Neural crest cell (in vitro differentiated cells): ENCODE results near the gene APCDD1L. TPM values are rescaled to one million over a fixed set of nuclear protein-coding genes. Genes with fewer than 3 reads are reported as not detected.

Experiments used
- DNase-seq: peaks from one replicate; pipeline ENCODE4 v3.0.0; 2021; ENCODE audit warnings: low read depth, mixed read lengths, low spot score
- H3K27ac Mint-ChIP-seq: one replicate; pipeline ENCODE4 v1.8.0; 2021; ENCODE audit warnings: mild to moderate bottlenecking, mixed read lengths; ENCODE audit not compliant: unreplicated experiment
- H3K27me3 Mint-ChIP-seq: 2 replicates; pipeline ENCODE4 v1.8.0; 2021; ENCODE audit warnings: low read depth, mild to moderate bottlenecking, mixed read lengths
- H3K36me3 Mint-ChIP-seq: 2 replicates; pipeline ENCODE4 v1.8.0; 2021; ENCODE audit warnings: low read depth, mild to moderate bottlenecking, mixed read lengths
- H3K4me1 Mint-ChIP-seq: 2 replicates; pipeline ENCODE4 v1.8.0; 2021; ENCODE audit warnings: mixed read lengths
- H3K4me3 Mint-ChIP-seq: one replicate; pipeline ENCODE4 v1.8.0; 2021; ENCODE audit warnings: mild to moderate bottlenecking, mixed read lengths
- H3K9me3 Mint-ChIP-seq: 2 replicates; pipeline ENCODE4 v1.8.0; 2021; ENCODE audit warnings: mixed read lengths
- total RNA-seq: library from RNA; stranded (reverse); gene quantifications from 2 replicates; pipeline ENCODE4 v1.2.1, GENCODE V29; 2021
- TF ChIP-seq, protein P1 (sequence below): fragments of 200-600 bp; sonication (generic); conservative IDR thresholded peaks from 2 replicates; pipeline ENCODE4 v1.5.0; 2021; ENCODE audit warnings: antibody characterized with exemption, mild to moderate bottlenecking

APCDD1L gene
- total RNA-seq, 1 donor from 2014 or later = not detected

DNA sequence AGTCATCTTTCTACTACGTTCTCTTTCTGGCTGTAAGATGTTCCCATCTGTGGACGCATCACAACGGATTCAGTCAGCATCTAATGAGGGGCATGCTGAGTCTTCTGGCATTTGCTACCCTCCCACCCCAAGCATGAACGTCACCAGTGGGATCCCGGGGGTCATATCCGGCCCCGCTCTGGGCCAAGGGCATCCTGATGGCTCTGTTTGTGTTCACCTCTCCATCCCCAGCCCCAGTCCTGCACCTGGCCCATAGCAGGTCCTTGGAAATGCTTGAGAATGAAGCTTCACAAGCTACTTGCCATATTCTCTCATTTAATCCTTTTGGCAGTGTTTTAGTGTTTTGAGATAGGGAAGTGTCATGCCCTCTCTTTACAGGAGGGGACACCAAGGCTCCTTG, 14.9 kb downstream of the APCDD1L start:
- DNase-seq = no peak
- H3K27ac Mint-ChIP-seq = no peak overlapping the region
- H3K4me1 Mint-ChIP-seq = peaks cover 30% of the 10 kb centered on the region
- H3K27me3 Mint-ChIP-seq = no peaks in the 10 kb centered on the region
- H3K36me3 Mint-ChIP-seq = peaks cover 5% of the 10 kb centered on the region
- H3K9me3 Mint-ChIP-seq = peaks cover 17% of the 10 kb centered on the region
- TF ChIP-seq, protein P1, sequence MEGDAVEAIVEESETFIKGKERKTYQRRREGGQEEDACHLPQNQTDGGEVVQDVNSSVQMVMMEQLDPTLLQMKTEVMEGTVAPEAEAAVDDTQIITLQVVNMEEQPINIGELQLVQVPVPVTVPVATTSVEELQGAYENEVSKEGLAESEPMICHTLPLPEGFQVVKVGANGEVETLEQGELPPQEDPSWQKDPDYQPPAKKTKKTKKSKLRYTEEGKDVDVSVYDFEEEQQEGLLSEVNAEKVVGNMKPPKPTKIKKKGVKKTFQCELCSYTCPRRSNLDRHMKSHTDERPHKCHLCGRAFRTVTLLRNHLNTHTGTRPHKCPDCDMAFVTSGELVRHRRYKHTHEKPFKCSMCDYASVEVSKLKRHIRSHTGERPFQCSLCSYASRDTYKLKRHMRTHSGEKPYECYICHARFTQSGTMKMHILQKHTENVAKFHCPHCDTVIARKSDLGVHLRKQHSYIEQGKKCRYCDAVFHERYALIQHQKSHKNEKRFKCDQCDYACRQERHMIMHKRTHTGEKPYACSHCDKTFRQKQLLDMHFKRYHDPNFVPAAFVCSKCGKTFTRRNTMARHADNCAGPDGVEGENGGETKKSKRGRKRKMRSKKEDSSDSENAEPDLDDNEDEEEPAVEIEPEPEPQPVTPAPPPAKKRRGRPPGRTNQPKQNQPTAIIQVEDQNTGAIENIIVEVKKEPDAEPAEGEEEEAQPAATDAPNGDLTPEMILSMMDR = no peak
- H3K4me3 Mint-ChIP-seq = no peak overlapping the region

DNA sequence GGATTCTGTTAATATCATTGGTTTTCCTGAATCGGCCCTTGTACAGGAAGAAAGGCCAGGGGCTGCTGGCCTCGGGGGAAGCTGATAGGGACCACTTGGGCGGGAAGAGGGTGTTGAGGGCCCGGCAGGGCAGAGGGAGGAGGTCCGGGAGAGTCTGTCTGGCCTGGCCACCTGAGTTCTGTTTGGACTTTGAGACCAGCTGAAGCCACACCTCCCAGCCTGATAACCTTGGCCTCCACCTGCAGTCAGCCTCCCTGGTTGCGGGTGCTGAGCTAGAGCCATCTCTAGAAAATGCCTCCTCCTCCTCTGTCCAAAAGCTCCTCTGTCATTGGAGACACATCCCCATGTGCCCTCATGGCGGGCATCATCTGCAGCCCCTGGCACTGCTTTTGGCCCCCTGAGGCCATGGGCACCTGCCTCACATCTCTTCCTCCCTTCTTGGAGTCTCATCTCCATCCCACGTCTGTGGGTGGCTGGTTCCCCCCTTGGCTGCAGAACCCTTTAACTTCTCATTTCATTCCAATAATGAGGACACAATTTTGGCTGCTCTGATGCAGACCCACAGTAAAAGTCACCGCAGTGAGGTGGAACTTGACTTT, 16.6 kb downstream of the APCDD1L start:
- Mint-ChIP-seq H3K27ac (no peak overlapping the region), H3K36me3 (peaks cover 2% of the 10 kb centered on the region), H3K4me3 (no peak overlapping the region), H3K4me1 (peaks cover 30% of the 10 kb centered on the region), H3K9me3 (peaks cover 15% of the 10 kb centered on the region), H3K27me3 (no peaks in the 10 kb centered on the region)
- DNase-seq = no peak
- TF ChIP-seq, protein P1 = no peak

DNA sequence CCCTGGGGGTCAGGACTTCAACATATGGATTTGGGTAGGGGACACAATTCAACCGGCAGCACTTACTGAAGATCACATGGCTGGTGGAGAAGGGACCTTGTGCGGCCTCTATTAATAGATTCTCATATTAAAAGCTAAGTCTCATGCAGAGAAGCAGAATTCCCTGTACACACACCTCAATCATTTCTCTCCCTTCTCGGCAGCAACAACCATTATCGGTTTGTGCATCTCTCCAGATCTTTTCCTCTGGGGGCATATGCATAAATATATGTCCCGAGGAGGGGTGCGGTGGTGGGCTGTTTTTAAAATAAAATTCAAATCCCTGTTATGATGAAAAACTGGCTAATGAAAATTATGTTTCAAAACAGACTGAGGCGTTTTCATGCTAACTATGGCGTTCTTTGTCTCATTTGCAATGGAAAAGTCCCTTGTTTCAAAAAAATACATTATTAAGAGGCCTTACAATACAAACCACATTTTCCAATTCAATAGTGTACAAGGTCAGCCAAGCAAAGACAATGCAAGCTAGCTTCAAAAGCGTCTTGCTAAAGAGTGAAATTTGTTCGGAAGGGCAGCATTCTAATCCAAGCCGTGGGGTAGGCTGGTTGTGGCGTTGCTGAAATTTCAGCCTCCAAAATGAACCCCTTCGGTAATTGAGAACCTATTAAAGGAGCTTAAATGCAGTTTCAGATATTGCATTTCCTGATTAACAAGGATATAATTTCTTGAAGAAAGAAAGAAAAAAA, 17.3 kb downstream of the APCDD1L start:
- Mint-ChIP-seq H3K9me3 (peaks cover 12% of the 10 kb centered on the region), H3K4me3 (no peak overlapping the region), H3K27me3 (no peaks in the 10 kb centered on the region), H3K27ac (no peak overlapping the region), H3K36me3 (no peaks in the 10 kb centered on the region), H3K4me1 (peaks cover 30% of the 10 kb centered on the region)
- no peak for DNase-seq
- TF ChIP-seq, protein P1 = no peak

DNA sequence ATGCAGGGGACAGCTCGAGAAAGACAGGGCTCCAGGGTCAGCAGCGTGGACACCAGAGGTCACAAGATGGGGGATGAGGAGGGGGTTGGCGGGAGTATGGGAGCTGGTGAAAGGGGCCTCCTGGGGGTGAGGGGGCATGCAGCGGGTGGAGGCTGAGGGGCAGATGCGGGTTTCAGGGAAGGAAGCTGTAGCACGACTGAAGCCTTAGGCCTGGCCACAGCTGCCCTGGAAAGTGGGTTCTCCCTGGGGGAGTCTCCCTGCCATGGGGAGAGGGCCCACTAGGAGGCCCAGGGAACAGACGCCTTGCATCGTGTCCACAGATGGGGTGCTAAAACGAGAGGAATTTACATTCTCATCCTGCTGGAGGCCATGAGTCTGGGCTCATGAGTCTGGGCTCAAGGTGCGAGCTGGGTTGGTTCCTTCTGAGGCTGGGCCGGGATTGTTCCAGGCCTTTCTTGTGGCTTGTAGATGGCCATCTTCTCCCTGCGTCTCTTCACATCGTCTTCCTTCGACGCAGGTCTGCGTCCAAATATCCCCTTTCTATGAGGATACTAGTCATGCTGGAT, 18.0 kb downstream of the APCDD1L start:
- Mint-ChIP-seq H3K36me3 (no peaks in the 10 kb centered on the region), H3K9me3 (peaks cover 10% of the 10 kb centered on the region), H3K27ac (no peak overlapping the region), H3K27me3 (no peaks in the 10 kb centered on the region), H3K4me1 (peaks cover 30% of the 10 kb centered on the region), H3K4me3 (peak overlapping the region; percentile 29)
- TF ChIP-seq, protein P1 = no peak
- DNase-seq = no peak

DNA sequence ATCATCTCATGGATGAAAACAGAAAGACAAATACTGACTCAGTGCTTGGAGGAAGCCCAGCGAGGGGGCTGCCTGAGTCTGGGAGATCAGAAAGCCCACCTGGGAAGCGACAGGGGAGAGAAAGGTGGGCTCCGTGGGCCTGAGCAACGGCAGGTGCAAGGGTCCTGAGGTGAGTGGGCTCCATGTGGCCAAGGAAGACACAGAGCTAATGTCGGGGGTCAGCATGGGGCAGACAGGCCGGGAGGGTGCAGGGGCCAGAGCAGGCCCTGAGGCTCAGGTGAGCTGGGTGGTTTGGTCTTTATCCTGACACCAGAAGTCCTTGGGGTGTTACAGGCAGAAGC, 18.8 kb downstream of the APCDD1L start:
- Mint-ChIP-seq H3K36me3 (no peaks in the 10 kb centered on the region), H3K27ac (no peak overlapping the region), H3K4me1 (peaks cover 30% of the 10 kb centered on the region), H3K9me3 (peaks cover 6% of the 10 kb centered on the region), H3K4me3 (no peak overlapping the region), H3K27me3 (no peaks in the 10 kb centered on the region)
- TF ChIP-seq, protein P1 = no peak
- no peak for DNase-seq
